ENCODE results near the gene APBB2. TPM values are rescaled to one million over a fixed set of nuclear protein-coding genes. Genes with fewer than 3 reads are reported as not detected.

The APBB2 gene
- total RNA-seq, 1 experiment from 2014 or later: 80.7 TPM

- intact Hi-C loops (cut with micrococcal nuclease; ENCODE audit: unreplicated experiment): no loop called here
- Mint-ChIP-seq H3K36me3 (ENCODE audit: insufficient read depth, unreplicated experiment) (peaks cover 9% of the 10 kb centered on the region), H3K4me3 (ENCODE audit: unreplicated experiment) (no peak overlapping the region), H3K27ac (ENCODE audit: unreplicated experiment) (no peak overlapping the region), H3K27me3 (ENCODE audit: insufficient read depth, unreplicated experiment) (no peaks in the 10 kb centered on the region), H3K9me3 (ENCODE audit: unreplicated experiment) (peaks cover 13% of the 10 kb centered on the region), H3K4me1 (ENCODE audit: low read depth, unreplicated experiment) (peaks cover 24% of the 10 kb centered on the region)
- no peak for TF ChIP-seq CTCF (IDR thresholded peaks at IDR 0.05; ENCODE audit: insufficient read depth in 1 of 2, low read depth in 1 of 2, low read length in 1 of 2, severe bottlenecking in 1 of 2, unreplicated experiment in 1 of 2)
- DNase-seq: no peak
- peaks cover 13% of the 10 kb centered on the region; the same call in 1 of the 2 replicates for H3K9me3 ChIP-seq
- BruUV-seq (replicated peaks): no TSS peak
- ChIA-PET CTCF (no interaction called here), POLR2A (no interaction called here)
- peaks cover 23% of the 10 kb centered on the region for H3K4me1 ChIP-seq
- H3K4me3 ChIP-seq (ENCODE audit: low read depth, low read length): no peak overlapping the region
- H3K27me3 ChIP-seq (replicated peaks; ENCODE audit: control insufficient read depth, insufficient read depth, low read length): no peaks in the 10 kb centered on the region
- no peaks in the 10 kb centered on the region for H3K36me3 ChIP-seq (ENCODE audit: control insufficient read depth, insufficient read depth, low read length)
Measured at GRCh38 chr4:41081847-41082246, 132.5 kb downstream of the APBB2 start.

GRCh38 chr4:41080976-41081375, 133.4 kb downstream of the APBB2 start:
- no TSS peak for BruUV-seq (replicated peaks)
- CTCF ChIA-PET: no interaction called here
- H3K27ac Mint-ChIP-seq (ENCODE audit: unreplicated experiment): no peak overlapping the region

GRCh38 chr4:41079881-41080560, 134.3 kb downstream of the APBB2 start:
- ChIA-PET CTCF (interaction anchor here (0.7 kb wide), 2 partner anchors 134 to 179 kb away, joined by 3 read pairs; partner anchors contain the start of gene APBB2), POLR2A (no interaction called here)
- intact Hi-C loops (cut with micrococcal nuclease; ENCODE audit: unreplicated experiment): loop anchor here (5.0 kb wide), 1 partner anchor 132 kb away; the partner anchor contains the start of gene APBB2
- Histone ChIP-seq H3K4me1 (peaks cover 40% of the 10 kb centered on the region), H3K27me3 (replicated peaks; ENCODE audit: control insufficient read depth, insufficient read depth, low read length) (no peaks in the 10 kb centered on the region), H3K4me3 (ENCODE audit: low read depth, low read length) (no peak overlapping the region), H3K9me3 (no peaks in the 10 kb centered on the region), H3K36me3 (ENCODE audit: control insufficient read depth, insufficient read depth, low read length) (no peaks in the 10 kb centered on the region)
- Mint-ChIP-seq H3K27me3 (ENCODE audit: insufficient read depth, unreplicated experiment) (no peaks in the 10 kb centered on the region), H3K4me3 (ENCODE audit: unreplicated experiment) (no peak overlapping the region), H3K4me1 (ENCODE audit: low read depth, unreplicated experiment) (peaks cover 38% of the 10 kb centered on the region), H3K27ac (ENCODE audit: unreplicated experiment) (no peak overlapping the region), H3K36me3 (ENCODE audit: insufficient read depth, unreplicated experiment) (peaks cover 11% of the 10 kb centered on the region), H3K9me3 (ENCODE audit: unreplicated experiment) (no peaks in the 10 kb centered on the region)
- BruUV-seq (replicated peaks): no TSS peak
- TF ChIP-seq CTCF (IDR thresholded peaks at IDR 0.05; ENCODE audit: insufficient read depth in 1 of 2, low read depth in 1 of 2, low read length in 1 of 2, severe bottlenecking in 1 of 2, unreplicated experiment in 1 of 2): no peak
- no peak for DNase-seq

More at GRCh38 chr4:41080976-41081375, 133.4 kb downstream of the APBB2 start:
- Mint-ChIP-seq H3K9me3 (ENCODE audit: unreplicated experiment) (peaks cover 4% of the 10 kb centered on the region), H3K36me3 (ENCODE audit: insufficient read depth, unreplicated experiment) (peaks cover 7% of the 10 kb centered on the region), H3K4me3 (ENCODE audit: unreplicated experiment) (no peak overlapping the region), H3K4me1 (ENCODE audit: low read depth, unreplicated experiment) (peaks cover 33% of the 10 kb centered on the region), H3K27me3 (ENCODE audit: insufficient read depth, unreplicated experiment) (no peaks in the 10 kb centered on the region)
- Histone ChIP-seq H3K9me3 (peaks cover 7% of the 10 kb centered on the region; the same call in 1 of the 2 replicates), H3K4me3 (ENCODE audit: low read depth, low read length) (no peak overlapping the region), H3K27me3 (replicated peaks; ENCODE audit: control insufficient read depth, insufficient read depth, low read length) (no peaks in the 10 kb centered on the region), H3K36me3 (ENCODE audit: control insufficient read depth, insufficient read depth, low read length) (no peaks in the 10 kb centered on the region), H3K4me1 (peaks cover 32% of the 10 kb centered on the region)
- no peak for TF ChIP-seq CTCF (IDR thresholded peaks at IDR 0.05; ENCODE audit: insufficient read depth in 1 of 2, low read depth in 1 of 2, low read length in 1 of 2, severe bottlenecking in 1 of 2, unreplicated experiment in 1 of 2)
- POLR2A ChIA-PET: no interaction called here
- no peak for DNase-seq
- intact Hi-C loops (cut with micrococcal nuclease; ENCODE audit: unreplicated experiment): no loop called here

Data from Caco-2 (cell line).